Mucosa of rectum (tissue), 2 donors: Measurements from ENCODE around the gene CNTD1.

Experiments
- H3K27ac ChIP-seq, 2 donors: one replicate each; pipeline ENCODE4 v1.7.0; 2013; ENCODE audit warnings: inconsistent platforms in 2 of 2, low read depth in 2 of 2, low read length in 2 of 2
- H3K27me3 ChIP-seq, 2 donors: one replicate each; pipeline ENCODE4 v1.7.0; 2013; ENCODE audit warnings: low read length in 2 of 2; ENCODE audit not compliant: control insufficient read depth in 2 of 2, insufficient read depth in 2 of 2
- H3K36me3 ChIP-seq, 2 donors: one replicate each; pipeline ENCODE4 v1.7.0; 2013; ENCODE audit warnings: low read length in 2 of 2; ENCODE audit not compliant: control insufficient read depth in 2 of 2, insufficient read depth in 2 of 2
- H3K4me1 ChIP-seq, 2 donors: one replicate each; pipeline ENCODE4 v1.7.0; 2013; ENCODE audit warnings: low read length in 2 of 2, mild to moderate bottlenecking in 1 of 2; ENCODE audit not compliant: control insufficient read depth in 2 of 2, insufficient read depth in 2 of 2
- H3K4me3 ChIP-seq, 2 donors: one replicate each; pipeline ENCODE4 v1.7.0; 2013; ENCODE audit warnings: low read length in 2 of 2
- H3K9ac ChIP-seq, 2 donors: one replicate each; pipeline ENCODE4 v1.7.0; 2013; ENCODE audit warnings: low read length in 2 of 2, low read depth in 1 of 2, mild to moderate bottlenecking in 1 of 2
- H3K9me3 ChIP-seq, 2 donors: one replicate each; pipeline ENCODE4 v1.7.0; 2013; ENCODE audit warnings: low read length in 2 of 2; ENCODE audit not compliant: control insufficient read depth in 2 of 2
- donor health status: healthy.
- donor health status: Normal muscosa, but diverticular disease.

The CNTD1 gene

GRCh38 chr17:42830971-42831370, 32.3 kb downstream of the CNTD1 start:
- Histone ChIP-seq H3K36me3 (peaks cover 0 to 5% of the 10 kb centered on the region in 2 donors), H3K27me3 (no peaks in the 10 kb centered on the region), H3K27ac (no peak overlapping the region), H3K9ac (no peak overlapping the region), H3K9me3 (no peaks in the 10 kb centered on the region), H3K4me1 (peaks cover 11 to 16% of the 10 kb centered on the region in 2 donors), H3K4me3 (no peak overlapping the region)

GRCh38 chr17:42832213-42832933, 33.7 kb downstream of the CNTD1 start:
- H3K36me3 ChIP-seq = peaks cover 6 to 11% of the 10 kb centered on the region in 2 donors
- H3K4me3 ChIP-seq = peak overlapping the region; percentile 93 to 99
- H3K27me3 ChIP-seq = no peaks in the 10 kb centered on the region
- no peaks in the 10 kb centered on the region for H3K9me3 ChIP-seq
- peak overlapping the region; percentile 93 to 94 for H3K9ac ChIP-seq
- H3K4me1 ChIP-seq = peaks cover 11 to 16% of the 10 kb centered on the region in 2 donors
- H3K27ac ChIP-seq = peak overlapping the region; percentile 69 to 87

- Histone ChIP-seq H3K9ac (peak within 1 kb of the TSS; percentile 93 to 94), H3K27ac (peak within 1 kb of the TSS; percentile 69 to 87), H3K36me3 (peaks cover 13 to 19% of the 10 kb centered on the region in 2 donors), H3K4me3 (peak within 1 kb of the TSS; percentile 93 to 99), H3K27me3 (no peaks in the 10 kb centered on the region), H3K9me3 (no peaks in the 10 kb centered on the region), H3K4me1 (peaks cover 11 to 16% of the 10 kb centered on the region in 2 donors)
Observed at GRCh38 chr17:42832934-42833766, 34.5 kb downstream of the CNTD1 start, which contains the start of gene PSME3. Gene PSME3 (plus strand): TSS chr17:42833397. CDS start chr17:42833632, 235 bp downstream.

GRCh38 chr17:42833767-42834422, 35.2 kb downstream of the CNTD1 start:
- Histone ChIP-seq H3K27ac (peak overlapping the region; percentile 69 to 87), H3K36me3 (peaks cover 19 to 26% of the 10 kb centered on the region in 2 donors), H3K9ac (peak overlapping the region; percentile 93 to 94), H3K4me3 (peak overlapping the region; percentile 93 to 99), H3K4me1 (peaks cover 11 to 16% of the 10 kb centered on the region in 2 donors), H3K27me3 (no peaks in the 10 kb centered on the region), H3K9me3 (no peaks in the 10 kb centered on the region)

GRCh38 chr17:42835732-42836131, 37.1 kb downstream of the CNTD1 start:
- H3K36me3 ChIP-seq = peaks cover 24 to 34% of the 10 kb centered on the region in 2 donors
- H3K4me3 ChIP-seq = no peak overlapping the region

GRCh38 chr17:42841975-42842685, 43.5 kb downstream of the CNTD1 start:
- no peak overlapping the region for H3K27ac ChIP-seq
- no peak overlapping the region for H3K4me3 ChIP-seq
- H3K9me3 ChIP-seq = no peaks in the 10 kb centered on the region
- no peaks in the 10 kb centered on the region for H3K4me1 ChIP-seq
- no peak overlapping the region for H3K9ac ChIP-seq
- no peaks in the 10 kb centered on the region for H3K27me3 ChIP-seq
- peaks cover 62 to 63% of the 10 kb centered on the region in 2 donors for H3K36me3 ChIP-seq

More at GRCh38 chr17:42835732-42836131, 37.1 kb downstream of the CNTD1 start:
- Histone ChIP-seq H3K9ac (no peak overlapping the region), H3K4me1 (peaks cover 11 to 16% of the 10 kb centered on the region in 2 donors), H3K27ac (no peak overlapping the region), H3K9me3 (no peaks in the 10 kb centered on the region), H3K27me3 (no peaks in the 10 kb centered on the region)

- Histone ChIP-seq H3K9ac (no peak overlapping the region), H3K9me3 (no peaks in the 10 kb centered on the region), H3K4me1 (no peaks in the 10 kb centered on the region), H3K4me3 (no peak overlapping the region), H3K36me3 (peaks cover 52% of the 10 kb centered on the region in 2 donors), H3K27ac (no peak overlapping the region), H3K27me3 (no peaks in the 10 kb centered on the region)
Observed at GRCh38 chr17:42843358-42843934, 44.8 kb downstream of the CNTD1 start.

GRCh38 chr17:42844271-42844670, 45.6 kb downstream of the CNTD1 start, which contains the start of gene AOC2:
Gene AOC2 (plus strand): TSS chr17:42844580. CDS start chr17:42844627, 47 bp downstream.
- Histone ChIP-seq H3K9ac (no peak within 1 kb of the TSS), H3K36me3 (peaks cover 44 to 45% of the 10 kb centered on the region in 2 donors)

More at GRCh38 chr17:42844271-42844670, 45.6 kb downstream of the CNTD1 start, which contains the start of gene AOC2:
- Histone ChIP-seq H3K27ac (no peak within 1 kb of the TSS), H3K4me3 (no peak within 1 kb of the TSS), H3K9me3 (no peaks in the 10 kb centered on the region), H3K27me3 (no peaks in the 10 kb centered on the region), H3K4me1 (peaks cover 0 to 2% of the 10 kb centered on the region in 2 donors)
